Skin epidermis (tissue), 12 donors: ENCODE measurements around the gene PPID.
"Not testable (repeated sequence)": the region's sequence is repeated elsewhere in the genome, so short reads cannot be mapped to it uniquely, and the experiment has no call there.

Experiments
- H3K27ac ChIP-seq, 21 experiments: fragments of 200-600 bp; sonication (generic) in 11 of 21; one replicate each; pipeline ENCODE4 v1.5.0; 2020; ENCODE audit warnings: mild to moderate bottlenecking in 3 of 21, inconsistent platforms in 2 of 21, moderate library complexity in 2 of 21
- H3K4me3 ChIP-seq, 7 experiments: fragments of 200-600 bp; sonication (generic) in 2 of 7; one replicate each; pipeline ENCODE4 v1.5.0; 2020; ENCODE audit warnings: inconsistent platforms in 2 of 7, mild to moderate bottlenecking in 2 of 7, moderate library complexity in 1 of 7

PPID gene

DNA sequence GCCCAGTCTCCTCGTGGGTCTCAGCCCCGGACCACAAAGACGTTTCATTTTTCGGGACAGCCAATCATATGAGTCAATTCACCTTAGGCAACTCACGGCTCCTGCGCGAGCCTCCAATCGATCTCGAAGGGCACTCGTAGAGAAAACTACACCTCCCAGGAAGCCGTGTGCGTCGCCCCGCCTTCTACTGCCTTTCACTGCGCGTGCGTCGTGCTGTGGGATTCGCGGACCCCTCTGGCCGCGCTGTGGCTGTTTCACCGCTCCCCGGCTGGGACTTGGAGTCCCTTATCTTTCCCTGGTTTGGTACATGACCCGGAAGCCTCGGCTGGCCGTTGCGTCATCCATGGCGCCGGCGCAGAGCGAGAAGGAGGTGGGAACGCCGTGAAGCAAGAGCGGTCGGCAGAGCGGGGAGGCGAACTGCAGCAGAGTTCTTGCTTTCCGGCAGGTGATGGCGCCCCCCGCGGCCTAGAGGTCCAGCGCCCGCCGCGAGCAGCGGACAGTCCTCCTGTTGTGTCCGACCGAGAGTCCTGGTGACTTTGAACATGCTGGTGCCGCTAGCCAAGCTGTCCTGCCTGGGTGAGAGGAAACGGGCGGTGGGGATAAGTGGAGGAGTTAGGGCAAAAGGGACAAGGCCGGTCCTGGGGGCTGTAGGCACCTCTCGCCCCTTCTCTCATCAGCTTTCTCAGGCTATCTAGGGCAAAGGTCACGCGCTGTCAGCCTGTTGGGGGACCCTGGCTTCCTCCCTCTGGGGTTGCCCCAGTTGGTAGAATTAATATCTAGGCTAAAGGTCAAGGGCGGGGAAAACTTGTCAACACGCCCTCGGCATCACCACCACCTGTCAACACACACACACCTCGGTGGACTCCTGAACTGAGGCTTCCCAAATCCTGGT lies 51.0 kb downstream of the PPID start, which contains the start of gene ETFDH:
TSS of gene ETFDH (plus strand) at position 382 of the 892 bp plus-strand sequence. CDS start at position 543, 161 bp downstream.
- Histone ChIP-seq H3K4me3 (peak within 1 kb of the TSS; percentile 76 to 95 (median 88)), H3K27ac (peak within 1 kb of the TSS; percentile 31 to 96 (median 91))

DNA sequence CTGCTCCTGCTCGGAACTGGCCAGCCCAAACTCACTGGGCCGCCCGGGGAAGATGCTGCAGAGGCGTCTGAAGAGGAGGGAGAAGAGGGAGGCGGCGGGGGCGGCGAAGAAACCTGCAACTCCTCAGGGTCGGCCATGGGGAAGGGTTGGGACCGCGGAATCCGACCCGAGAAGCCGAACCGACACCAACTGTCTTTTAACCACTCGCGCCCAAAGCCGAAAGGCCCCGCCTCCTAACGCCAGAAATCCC lies 51.6 kb downstream of the PPID start, which contains the start of gene C4orf46:
TSS of gene C4orf46 (minus strand) at position 223 of the 250 bp plus-strand sequence. CDS start at position 137, 86 bp downstream.
- peak within 1 kb of the TSS; percentile 31 to 96 (median 91) for H3K27ac ChIP-seq
- H3K4me3 ChIP-seq: peak within 1 kb of the TSS; percentile 76 to 95 (median 88)

DNA sequence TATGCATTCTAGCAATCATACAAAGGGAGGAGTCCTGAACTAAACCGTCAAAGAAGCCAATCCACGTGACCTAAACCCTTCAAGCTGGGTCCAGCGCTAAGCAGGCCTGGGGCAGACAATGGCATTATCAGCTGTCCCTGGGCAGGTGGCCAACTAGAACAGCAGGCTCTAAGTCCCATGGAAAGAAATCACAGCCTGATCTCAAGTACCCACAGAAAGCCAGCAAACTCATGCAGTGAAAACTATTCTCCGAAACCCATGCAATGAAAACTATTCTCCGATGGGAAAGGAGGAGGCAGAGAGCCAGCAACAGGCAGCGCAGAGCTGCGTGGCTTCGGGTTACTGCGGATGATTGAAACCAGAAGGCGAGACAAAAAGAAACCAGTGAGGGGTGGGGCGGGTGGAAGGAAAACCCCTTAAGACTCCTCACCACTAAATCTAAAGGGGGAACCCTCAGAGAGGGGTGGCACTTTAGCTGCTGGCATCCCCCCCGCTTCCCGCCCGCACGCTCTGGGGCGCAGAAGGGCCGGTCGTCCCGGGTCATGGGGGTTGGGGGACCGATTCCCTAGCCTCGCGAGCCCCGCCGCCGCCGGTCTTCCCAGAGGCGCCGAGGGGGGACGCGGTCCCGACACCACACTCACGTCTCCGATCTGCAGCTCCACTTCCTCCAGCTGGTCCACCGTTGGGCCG lies 52.1 kb downstream of the PPID start:
- peak overlapping the region; percentile 3 to 96 (median 91) for H3K27ac ChIP-seq
- H3K4me3 ChIP-seq: peak overlapping the region; percentile 76 to 95 (median 88)

DNA sequence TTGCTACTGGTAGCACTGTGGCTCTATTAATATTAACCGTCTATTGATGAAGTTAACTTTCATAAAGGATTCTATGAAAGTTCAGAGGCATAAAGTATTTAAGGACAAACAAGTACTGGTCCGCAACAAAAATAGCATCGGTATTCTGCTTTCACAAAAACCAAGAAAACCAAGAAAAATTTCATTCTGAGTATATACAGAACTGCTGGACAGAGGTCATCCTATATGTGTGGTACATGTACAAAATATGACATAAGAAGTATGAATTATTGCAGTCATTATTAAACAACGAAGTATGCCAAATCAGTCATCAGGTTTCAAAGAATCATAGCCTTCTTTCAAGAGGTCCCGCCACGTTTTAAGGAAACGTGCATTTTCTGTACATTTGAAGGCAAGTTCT lies 53.9 kb downstream of the PPID start:
- Histone ChIP-seq H3K4me3 (no peak overlapping the region), H3K27ac (no peak overlapping the region)

DNA sequence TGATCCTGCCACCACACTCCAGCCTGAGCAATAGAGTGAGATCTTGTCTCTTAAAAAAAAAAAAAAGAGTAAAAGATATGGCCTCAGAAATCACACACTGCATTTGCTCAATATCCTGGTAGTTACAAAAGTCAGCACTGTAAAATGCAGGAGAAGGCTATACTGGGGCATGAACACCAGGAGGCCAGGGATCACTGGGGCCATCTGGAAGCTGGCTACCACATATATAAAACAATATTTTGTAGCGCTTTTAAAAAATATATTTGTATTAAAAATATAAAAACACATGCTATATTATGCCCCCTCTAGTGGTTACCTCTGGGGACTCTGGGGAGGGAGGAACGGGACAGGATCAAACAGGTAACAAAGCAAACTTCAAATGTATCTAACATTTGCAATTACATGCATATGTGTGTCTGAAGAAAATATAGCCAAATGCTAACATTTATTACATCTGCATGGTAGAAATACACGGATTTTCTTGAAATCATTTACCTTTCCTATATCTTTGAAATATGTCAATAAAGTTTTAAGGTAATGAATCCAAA lies 55.5 kb downstream of the PPID start:
- no peak overlapping the region for H3K27ac ChIP-seq
- H3K4me3 ChIP-seq: no peak overlapping the region

DNA sequence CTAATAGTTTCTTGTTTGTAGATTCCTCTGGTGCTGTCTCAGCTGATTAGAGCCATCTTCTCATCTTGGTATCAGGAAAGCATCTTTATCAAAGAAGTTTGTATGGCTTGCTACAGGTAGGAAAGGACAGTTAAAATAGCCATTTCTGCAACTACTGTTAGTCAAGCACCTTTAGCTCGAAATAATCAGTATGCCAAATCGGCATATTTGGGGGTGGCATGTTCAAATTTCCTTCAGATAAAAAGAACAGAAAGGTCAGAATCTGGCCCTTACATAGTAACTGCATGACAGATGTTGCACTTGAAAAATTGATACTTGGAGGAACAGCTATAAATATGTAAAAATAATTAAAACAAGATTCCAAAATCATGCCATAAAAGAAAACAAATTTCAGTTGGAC lies 56.3 kb downstream of the PPID start:
- H3K4me3 ChIP-seq: no peak overlapping the region

DNA sequence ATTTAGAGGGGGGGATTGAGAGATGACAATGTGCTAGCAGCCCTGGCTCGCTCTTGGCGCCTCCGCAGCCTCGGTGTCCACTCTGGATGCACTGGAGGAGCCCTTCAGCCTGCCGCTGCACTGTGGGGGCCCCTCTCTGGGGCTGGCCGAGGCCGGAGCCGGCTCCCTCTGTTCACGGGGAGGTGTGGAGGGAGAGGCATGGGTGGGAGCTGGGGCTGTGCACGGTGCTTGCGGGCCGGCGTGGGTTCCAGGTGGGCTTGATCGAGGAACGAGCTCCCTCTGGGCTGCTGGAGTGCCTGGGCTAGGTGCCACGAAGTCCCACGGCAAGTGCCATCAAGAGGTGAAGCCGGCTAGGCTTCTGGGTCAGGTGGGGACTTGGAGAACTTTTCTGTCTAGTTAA lies 58.4 kb downstream of the PPID start:
- Histone ChIP-seq H3K4me3 (no peak overlapping the region), H3K27ac (no peak overlapping the region)

More for the DNA sequence above, 56.3 kb downstream of the PPID start:
- H3K27ac ChIP-seq: no peak overlapping the region

DNA sequence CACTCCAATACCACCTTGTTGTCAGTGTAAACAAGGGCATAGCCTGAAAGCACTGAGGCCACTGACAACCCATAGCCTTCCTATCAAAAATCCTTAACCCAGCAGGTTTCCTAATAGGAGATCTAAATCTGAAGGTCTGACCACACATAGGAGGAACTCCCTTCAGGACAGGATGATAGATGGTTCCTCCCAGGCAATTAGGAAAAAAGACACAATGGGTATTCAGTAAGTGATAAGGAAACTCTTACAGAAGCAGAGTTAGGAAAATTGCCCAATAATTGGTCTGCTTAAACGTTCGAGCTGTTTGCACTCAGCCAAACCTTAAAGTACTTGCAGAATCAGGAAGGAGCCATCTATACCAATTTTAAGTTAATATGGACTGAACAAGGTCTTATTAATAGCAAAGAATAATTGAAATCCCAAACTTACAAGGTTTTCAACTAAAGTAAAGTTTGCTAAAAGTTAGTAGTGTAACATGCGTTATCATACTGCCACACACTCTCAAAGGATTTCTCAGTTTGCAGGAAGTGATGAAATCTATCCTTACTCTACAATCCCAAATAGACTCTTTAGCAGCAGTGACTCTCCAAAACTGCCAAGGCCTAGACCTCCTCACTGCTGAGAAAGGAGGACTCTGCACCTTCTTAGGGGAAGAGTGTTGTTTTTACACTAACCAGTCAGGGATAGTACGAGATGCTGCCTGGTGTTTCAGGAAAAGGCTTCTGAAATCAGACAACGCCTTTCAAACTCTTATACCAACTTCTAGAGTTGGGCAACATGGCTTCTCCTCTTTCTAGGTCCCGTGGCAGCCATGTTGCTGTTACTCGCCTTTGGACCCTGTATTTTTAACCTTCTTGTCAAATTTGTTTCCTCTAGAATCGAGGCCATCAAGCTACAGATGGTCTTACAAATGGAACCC lies 59.2 kb downstream of the PPID start:
- H3K4me3 ChIP-seq, H3K27ac ChIP-seq: not testable (repeated sequence)

DNA sequence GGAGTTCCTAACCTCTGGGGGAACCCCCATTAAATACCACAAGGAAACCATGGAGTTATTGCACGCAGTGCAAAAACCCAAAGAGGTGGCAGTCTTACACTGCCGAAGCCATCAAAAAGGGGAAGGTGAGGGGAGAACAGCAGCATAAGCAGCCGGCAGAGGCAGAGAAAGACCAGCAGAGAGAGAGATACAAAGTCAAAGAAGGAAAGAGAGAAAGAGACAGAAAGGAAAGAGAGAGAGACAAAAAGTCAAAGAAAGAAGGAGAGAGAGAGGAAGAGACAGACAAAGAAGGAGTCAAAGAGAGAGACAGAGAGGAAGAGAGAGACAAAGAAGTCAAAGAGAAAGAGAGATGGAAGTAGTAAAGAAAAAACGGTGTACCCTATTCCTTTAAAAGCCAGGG lies 59.9 kb downstream of the PPID start:
- H3K4me3 ChIP-seq, H3K27ac ChIP-seq: not testable (repeated sequence)
